DOHH2 (cell line): ENCODE data around the gene ARAP1.
A peak's percentile ranks its signal among the peaks of the same experiment; 100 is the strongest.

ENCODE experiments used
- H3F3A ChIP-seq: fragments of 200-600 bp; sonication (generic), shearing (Covaris generic); 2 replicates; pipeline ENCODE4 v1.6.0; 2016; ENCODE audit warnings: antibody characterized with exemption, mild to moderate bottlenecking; ENCODE audit not compliant: control insufficient read depth, insufficient read depth
- H3K27ac ChIP-seq: fragments of 200-600 bp; sonication (generic); 2 replicates; pipeline ENCODE4 v1.5.1; 2014; ENCODE audit warnings: low read depth, mild to moderate bottlenecking, low read length, moderate library complexity
- H3K27me3 ChIP-seq: fragments of 200-600 bp; sonication (generic); 2 replicates; pipeline ENCODE4 v1.6.1; 2014; ENCODE audit warnings: mild to moderate bottlenecking, low read length, mixed read lengths; ENCODE audit not compliant: control insufficient read depth
- H3K36me3 ChIP-seq: fragments of 200-600 bp; sonication (generic); 2 replicates; pipeline ENCODE4 v1.6.1; 2014; ENCODE audit warnings: mild to moderate bottlenecking, low read length, moderate library complexity, mixed read lengths; ENCODE audit not compliant: control insufficient read depth
- H3K4me1 ChIP-seq: fragments of 200-600 bp; sonication (generic); 2 replicates; pipeline ENCODE4 v1.6.1; 2014; ENCODE audit warnings: mild to moderate bottlenecking, low read length, mixed read lengths; ENCODE audit not compliant: control insufficient read depth
- H3K4me2 ChIP-seq: fragments of 200-600 bp; sonication (generic); 2 replicates; pipeline ENCODE4 v1.6.0; 2014; ENCODE audit warnings: mild to moderate bottlenecking, low read length, moderate library complexity
- H3K4me3 ChIP-seq: fragments of 200-600 bp; sonication (generic); 2 replicates; pipeline ENCODE4 v1.5.1; 2014; ENCODE audit warnings: mild to moderate bottlenecking, low read length, mixed read lengths
- H3K79me2 ChIP-seq: fragments of 200-600 bp; sonication (generic); 2 replicates; pipeline ENCODE4 v1.6.1; 2014; ENCODE audit warnings: mild to moderate bottlenecking, low read length, mixed read lengths; ENCODE audit not compliant: control insufficient read depth
- H3K9me2 ChIP-seq: fragments of 200-600 bp; sonication (generic); replicated peaks from 2 replicates; pipeline ENCODE4 v1.6.1; 2014; ENCODE audit warnings: mild to moderate bottlenecking, low read length, mixed read lengths; ENCODE audit not compliant: control insufficient read depth
- H3K9me3 ChIP-seq: fragments of 200-600 bp; sonication (generic); 2 replicates; pipeline ENCODE4 v1.6.1; 2014; ENCODE audit warnings: antibody characterized with exemption, low read length, mixed read lengths; ENCODE audit not compliant: control insufficient read depth, insufficient read depth
- H4K20me1 ChIP-seq: fragments of 200-600 bp; sonication (generic); 2 replicates; pipeline ENCODE4 v1.6.0; 2014; ENCODE audit warnings: low read depth, mild to moderate bottlenecking, antibody characterized with exemption, low read length, moderate library complexity; ENCODE audit not compliant: control insufficient read depth, insufficient read depth
- EZH2phosphoT487 ChIP-seq: fragments of 200-600 bp; sonication (generic); IDR thresholded peaks from 2 replicates; pipeline ENCODE4 v1.6.1; 2017; ENCODE audit warnings: borderline replicate concordance, mild to moderate bottlenecking, antibody characterized with exemption, low read length, moderate library complexity, mixed read lengths
- TF ChIP-seq, protein P1 (sequence below): fragments of 200-600 bp; sonication (generic); IDR thresholded peaks from one replicate; pipeline ENCODE4 v1.5.1; 2014; ENCODE audit warnings: antibody characterized with exemption, mild to moderate bottlenecking, low read depth, low read length; ENCODE audit not compliant: poor library complexity, severe bottlenecking

Gene ARAP1

GRCh38 chr11:72642884-72643522, 109.2 kb downstream of the ARAP1 start:
- no peak for TF ChIP-seq EZH2phosphoT487
- TF ChIP-seq, protein P1, sequence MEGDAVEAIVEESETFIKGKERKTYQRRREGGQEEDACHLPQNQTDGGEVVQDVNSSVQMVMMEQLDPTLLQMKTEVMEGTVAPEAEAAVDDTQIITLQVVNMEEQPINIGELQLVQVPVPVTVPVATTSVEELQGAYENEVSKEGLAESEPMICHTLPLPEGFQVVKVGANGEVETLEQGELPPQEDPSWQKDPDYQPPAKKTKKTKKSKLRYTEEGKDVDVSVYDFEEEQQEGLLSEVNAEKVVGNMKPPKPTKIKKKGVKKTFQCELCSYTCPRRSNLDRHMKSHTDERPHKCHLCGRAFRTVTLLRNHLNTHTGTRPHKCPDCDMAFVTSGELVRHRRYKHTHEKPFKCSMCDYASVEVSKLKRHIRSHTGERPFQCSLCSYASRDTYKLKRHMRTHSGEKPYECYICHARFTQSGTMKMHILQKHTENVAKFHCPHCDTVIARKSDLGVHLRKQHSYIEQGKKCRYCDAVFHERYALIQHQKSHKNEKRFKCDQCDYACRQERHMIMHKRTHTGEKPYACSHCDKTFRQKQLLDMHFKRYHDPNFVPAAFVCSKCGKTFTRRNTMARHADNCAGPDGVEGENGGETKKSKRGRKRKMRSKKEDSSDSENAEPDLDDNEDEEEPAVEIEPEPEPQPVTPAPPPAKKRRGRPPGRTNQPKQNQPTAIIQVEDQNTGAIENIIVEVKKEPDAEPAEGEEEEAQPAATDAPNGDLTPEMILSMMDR, result peak; percentile 87
- Histone ChIP-seq H3K4me3 (peak overlapping the region; percentile 65), H4K20me1 (no peaks in the 10 kb centered on the region), H3K9me2 (no peaks in the 10 kb centered on the region), H3K27me3 (peaks cover 21% of the 10 kb centered on the region), H3K4me2 (peak overlapping the region; percentile 80), H3K36me3 (no peaks in the 10 kb centered on the region), H3K9me3 (no peaks in the 10 kb centered on the region), H3K4me1 (peaks cover 9% of the 10 kb centered on the region), H3K27ac (no peak overlapping the region), H3F3A (no peaks in the 10 kb centered on the region), H3K79me2 (no peaks in the 10 kb centered on the region)

GRCh38 chr11:72642043-72642883, 109.9 kb downstream of the ARAP1 start:
- Histone ChIP-seq H3K9me2 (no peaks in the 10 kb centered on the region), H3F3A (no peaks in the 10 kb centered on the region), H3K4me1 (peaks cover 9% of the 10 kb centered on the region), H3K4me3 (peak overlapping the region; percentile 65), H3K9me3 (no peaks in the 10 kb centered on the region), H3K79me2 (no peaks in the 10 kb centered on the region), H3K36me3 (no peaks in the 10 kb centered on the region), H3K27me3 (peaks cover 21% of the 10 kb centered on the region), H3K4me2 (peak overlapping the region; percentile 80), H4K20me1 (no peaks in the 10 kb centered on the region), H3K27ac (no peak overlapping the region)
- TF ChIP-seq, protein P1, result no peak
- TF ChIP-seq EZH2phosphoT487, result no peak

DNA sequence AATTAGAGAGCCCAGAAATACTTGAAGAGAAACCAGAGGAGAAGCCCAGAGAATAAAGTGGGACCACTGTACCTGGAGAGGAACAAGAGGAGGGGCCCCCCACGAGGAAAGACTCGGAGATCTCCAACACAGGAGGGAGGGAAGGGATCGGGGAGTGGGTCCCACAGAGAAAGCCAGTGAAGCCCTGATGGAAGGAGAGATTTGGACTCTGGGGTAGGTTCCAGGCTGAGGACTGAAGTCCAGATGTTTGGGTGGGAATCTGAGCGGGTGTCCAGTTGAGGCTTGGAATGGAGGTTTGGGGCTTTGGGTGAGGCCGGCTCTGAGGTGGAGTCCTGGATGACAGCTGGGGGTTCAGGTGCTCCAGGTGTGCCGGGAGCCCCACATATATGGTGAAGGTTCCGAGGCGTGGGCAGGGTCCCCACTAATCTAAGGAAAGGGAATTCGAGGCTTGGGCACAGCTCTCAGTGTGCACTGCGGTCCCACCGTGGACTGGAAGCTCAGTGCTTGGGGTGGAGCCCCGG, 110.6 kb downstream of the ARAP1 start:
- Histone ChIP-seq H3K4me3 (no peak overlapping the region), H3K9me2 (no peaks in the 10 kb centered on the region), H3K27me3 (peaks cover 24% of the 10 kb centered on the region), H3K79me2 (no peaks in the 10 kb centered on the region), H3K36me3 (no peaks in the 10 kb centered on the region), H3K4me2 (no peak overlapping the region), H4K20me1 (no peaks in the 10 kb centered on the region), H3K4me1 (peaks cover 9% of the 10 kb centered on the region), H3K9me3 (no peaks in the 10 kb centered on the region), H3F3A (no peaks in the 10 kb centered on the region), H3K27ac (no peak overlapping the region)
- no peak for TF ChIP-seq EZH2phosphoT487
- TF ChIP-seq, protein P1, result no peak
